Activated CD8-positive, alpha-beta T cell treated with anti-CD3 and anti-CD28 coated beads, Interleukin-2, amount 10 ng/mL, durations not matched to agents 7 days and 5 days (primary cell): ENCODE measurements around the gene PEAR1. TPM values are rescaled to one million over a fixed set of nuclear protein-coding genes. Genes with fewer than 3 reads are reported as not detected.

ENCODE experiments used
- ATAC-seq: fragments of 150-1000 bp; cut with Tn5 transposase; one replicate; pipeline ENCODE4 v1.10.0; 2021; ENCODE audit warnings: moderate library complexity
- CTCF ChIA-PET: fragments of 350-600 bp; sonication (Branson Sonifier 250); formaldehyde crosslinking; loops from one replicate; lab custom pipeline; 2021; ENCODE audit warnings: antibody characterized with exemption; lab: Charles Lee
- POLR2A ChIA-PET: fragments of 350-600 bp; sonication (Branson Sonifier 250); formaldehyde crosslinking; loops from one replicate; lab custom pipeline; 2021; ENCODE audit warnings: antibody characterized with exemption; lab: Charles Lee
- DNase-seq: peaks from one replicate; pipeline ENCODE4 v3.0.0-alpha.2; 2020
- H3K27ac Mint-ChIP-seq: one replicate; pipeline ENCODE4 v1.8.0; 2021; ENCODE audit warnings: mild to moderate bottlenecking, mixed read lengths
- H3K27me3 Mint-ChIP-seq: one replicate; pipeline ENCODE4 v1.8.0; 2021; ENCODE audit warnings: low read depth, mixed read lengths
- H3K36me3 Mint-ChIP-seq: one replicate; pipeline ENCODE4 v1.8.0; 2021; ENCODE audit warnings: low read depth, mixed read lengths
- H3K4me1 Mint-ChIP-seq: one replicate; pipeline ENCODE4 v1.8.0; 2021; ENCODE audit warnings: low read depth, mixed read lengths
- H3K4me3 Mint-ChIP-seq: one replicate; pipeline ENCODE4 v1.8.0; 2021; ENCODE audit warnings: mild to moderate bottlenecking, mixed read lengths
- H3K9me3 Mint-ChIP-seq: one replicate; pipeline ENCODE4 v1.8.0; 2022; ENCODE audit warnings: mixed read lengths; ENCODE audit not compliant: insufficient read depth
- total RNA-seq, 2 experiments: library from RNA; stranded (reverse); gene quantifications; one replicate each; pipeline ENCODE4 v1.2.3, GENCODE V29; 2021

Gene PEAR1
- total RNA-seq, 2 experiments from 2014 or later: 0.21 to 0.40 TPM

GRCh38 chr1:156910309-156910782 lies 16.8 kb downstream of the PEAR1 start:
- Mint-ChIP-seq H3K9me3 (no peaks in the 10 kb centered on the region), H3K4me1 (peaks cover 5% of the 10 kb centered on the region), H3K4me3 (no peak overlapping the region), H3K36me3 (no peaks in the 10 kb centered on the region), H3K27ac (no peak overlapping the region), H3K27me3 (peaks cover 3% of the 10 kb centered on the region)
- ATAC-seq (no peak), DNase-seq (peak; percentile 69)
- CTCF ChIA-PET: interaction anchor here (0.7 to 2.8 kb wide), 13 partner anchors 9 to 203 kb away, joined by 3 to 11 read pairs (median 4); partner anchors contain the start of gene MRPL24
- POLR2A ChIA-PET: no interaction called here

- ATAC-seq: no peak
- no peak overlapping the region for H3K27ac Mint-ChIP-seq
- no peak overlapping the region for H3K4me3 Mint-ChIP-seq
- H3K4me1 Mint-ChIP-seq: peaks cover 5% of the 10 kb centered on the region
- peaks cover 11% of the 10 kb centered on the region for H3K27me3 Mint-ChIP-seq
- CTCF ChIA-PET: interaction anchor here (0.9 to 2.1 kb wide), 10 partner anchors 8 to 250 kb away, joined by 3 to 5 read pairs (median 4); partner anchors contain the start of gene NTRK1
- no peaks in the 10 kb centered on the region for H3K36me3 Mint-ChIP-seq
- no peaks in the 10 kb centered on the region for H3K9me3 Mint-ChIP-seq
- no peak for DNase-seq
- POLR2A ChIA-PET: interaction anchor here (0.6 kb wide), 1 partner anchor 12 kb away, joined by 4 read pairs; no protein-coding TSS in a partner anchor
Observed at GRCh38 chr1:156911577-156912298, 18.2 kb downstream of the PEAR1 start.

DNA sequence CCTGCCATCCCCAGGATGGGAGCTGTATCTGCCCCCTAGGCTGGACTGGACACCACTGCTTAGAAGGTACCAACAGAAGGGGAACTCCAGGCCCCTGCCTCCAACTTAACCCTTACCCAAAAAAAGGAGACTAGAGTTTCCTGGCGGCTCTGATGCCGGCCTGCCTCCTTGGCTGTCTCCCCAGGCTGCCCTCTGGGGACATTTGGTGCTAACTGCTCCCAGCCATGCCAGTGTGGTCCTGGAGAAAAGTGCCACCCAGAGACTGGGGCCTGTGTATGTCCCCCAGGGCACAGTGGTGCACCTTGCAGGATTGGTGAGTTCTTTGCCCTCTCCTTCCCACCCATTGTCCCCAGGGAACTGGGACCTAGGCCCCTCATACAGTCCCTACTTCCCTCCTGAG lies 18.8 kb downstream of the PEAR1 start:
- H3K4me1 Mint-ChIP-seq: no peaks in the 10 kb centered on the region
- DNase-seq (no peak), ATAC-seq (no peak)
- no peak overlapping the region for H3K27ac Mint-ChIP-seq
- H3K27me3 Mint-ChIP-seq: peaks cover 14% of the 10 kb centered on the region
- no peaks in the 10 kb centered on the region for H3K9me3 Mint-ChIP-seq
- ChIA-PET POLR2A (interaction anchor here (0.6 kb wide), 1 partner anchor 11 kb away, joined by 4 read pairs; no protein-coding TSS in a partner anchor), CTCF (interaction anchor here (0.9 to 2.1 kb wide), 6 partner anchors 7 to 162 kb away, joined by 3 to 4 read pairs (median 4); partner anchors contain the start of gene NTRK1)
- no peaks in the 10 kb centered on the region for H3K36me3 Mint-ChIP-seq
- H3K4me3 Mint-ChIP-seq: no peak overlapping the region

GRCh38 chr1:156912861-156913808 lies 19.6 kb downstream of the PEAR1 start:
- POLR2A ChIA-PET: interaction anchor here (0.6 kb wide), 1 partner anchor 43 kb away, joined by 5 read pairs; no protein-coding TSS in a partner anchor
- H3K4me3 Mint-ChIP-seq: no peak overlapping the region
- H3K9me3 Mint-ChIP-seq: no peaks in the 10 kb centered on the region
- CTCF ChIA-PET: interaction anchor here (1.0 to 1.6 kb wide), 2 partner anchors 21 to 23 kb away, joined by 3 read pairs; no protein-coding TSS in a partner anchor
- H3K27me3 Mint-ChIP-seq: peaks cover 17% of the 10 kb centered on the region
- H3K36me3 Mint-ChIP-seq: no peaks in the 10 kb centered on the region
- DNase-seq (no peak), ATAC-seq (no peak)
- H3K27ac Mint-ChIP-seq: no peak overlapping the region
- no peaks in the 10 kb centered on the region for H3K4me1 Mint-ChIP-seq

- ChIA-PET POLR2A (interaction anchor here (0.6 kb wide), 1 partner anchor 42 kb away, joined by 5 read pairs; no protein-coding TSS in a partner anchor), CTCF (interaction anchor here (0.7 to 1.6 kb wide), 2 partner anchors 14 to 23 kb away, joined by 3 read pairs; no protein-coding TSS in a partner anchor)
- Mint-ChIP-seq H3K27me3 (peaks cover 23% of the 10 kb centered on the region), H3K36me3 (no peaks in the 10 kb centered on the region), H3K9me3 (no peaks in the 10 kb centered on the region), H3K4me1 (no peaks in the 10 kb centered on the region), H3K4me3 (no peak overlapping the region), H3K27ac (no peak overlapping the region)
- DNase-seq (no peak), ATAC-seq (no peak)
Observed at GRCh38 chr1:156913809-156914387, 20.4 kb downstream of the PEAR1 start.

DNA sequence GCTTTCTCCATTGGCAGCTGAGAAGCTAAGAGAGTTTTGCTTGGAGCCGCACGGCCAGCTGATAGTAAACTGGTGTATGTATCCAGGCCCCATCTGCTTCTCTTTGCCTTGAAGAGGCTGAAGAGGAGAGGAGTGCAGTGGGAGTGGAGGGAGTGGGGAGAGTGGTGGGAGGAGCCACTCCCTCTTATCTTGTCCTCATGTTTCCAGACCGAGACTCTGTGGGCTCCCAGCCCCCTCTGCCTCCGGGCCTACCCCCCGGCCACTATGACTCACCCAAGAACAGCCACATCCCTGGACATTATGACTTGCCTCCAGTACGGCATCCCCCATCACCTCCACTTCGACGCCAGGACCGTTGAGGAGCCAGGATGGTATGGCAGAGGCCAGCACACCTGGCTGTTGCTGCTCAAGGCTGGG lies 20.9 kb downstream of the PEAR1 start:
- Mint-ChIP-seq H3K4me3 (no peak overlapping the region), H3K36me3 (no peaks in the 10 kb centered on the region), H3K9me3 (no peaks in the 10 kb centered on the region), H3K27ac (no peak overlapping the region), H3K4me1 (no peaks in the 10 kb centered on the region), H3K27me3 (peaks cover 29% of the 10 kb centered on the region)
- CTCF ChIA-PET: interaction anchor here (0.7 to 1.6 kb wide), 2 partner anchors 14 to 24 kb away, joined by 3 read pairs; no protein-coding TSS in a partner anchor
- ATAC-seq (no peak), DNase-seq (no peak)
- POLR2A ChIA-PET: no interaction called here

DNA sequence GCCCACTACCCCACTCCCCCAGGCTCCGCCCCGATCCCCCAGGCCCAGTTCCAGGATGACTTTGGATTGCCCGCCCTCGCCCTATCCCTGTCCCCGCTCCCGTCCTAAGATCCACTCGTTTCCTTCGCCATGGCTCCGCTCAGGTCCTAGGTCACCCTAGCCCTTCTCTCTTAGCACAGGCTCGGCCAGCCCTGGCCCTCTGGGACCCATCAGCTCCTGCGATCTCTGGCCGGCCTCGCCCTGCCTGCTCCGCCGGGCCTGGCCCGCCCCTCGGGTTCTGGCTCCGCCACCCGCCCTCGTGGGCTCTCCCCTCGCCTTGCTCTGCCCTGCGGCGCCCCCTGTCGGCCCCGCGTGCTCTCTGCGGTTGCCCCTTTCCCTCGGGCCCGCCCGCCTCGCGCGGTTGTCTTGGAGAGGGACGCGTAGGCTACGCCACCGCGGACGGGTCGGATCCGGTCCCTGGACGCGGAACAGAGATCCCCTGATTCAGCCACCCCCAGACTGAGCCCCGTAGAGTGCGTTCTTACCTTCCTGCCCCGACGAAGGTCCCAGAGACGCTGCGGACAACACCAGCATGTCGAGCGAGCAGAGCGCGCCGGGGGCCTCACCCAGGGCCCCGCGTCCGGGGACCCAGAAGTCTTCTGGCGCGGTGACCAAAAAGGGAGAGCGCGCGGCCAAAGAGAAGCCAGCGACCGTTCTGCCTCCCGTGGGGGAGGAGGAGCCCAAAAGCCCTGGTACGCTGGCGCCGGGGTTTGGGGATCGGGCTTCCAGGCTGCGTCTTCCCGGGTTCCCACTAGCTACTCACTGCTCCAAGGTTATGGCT lies 26.9 kb downstream of the PEAR1 start, which contains the start of gene LRRC71:
LRRC71 (plus strand) TSS at position 400 of the 820 bp plus-strand sequence; CDS start at position 572, 172 bp downstream.
- Mint-ChIP-seq H3K27me3 (peaks cover 75% of the 10 kb centered on the region), H3K27ac (no peak within 1 kb of the TSS), H3K4me1 (peaks cover 10% of the 10 kb centered on the region), H3K4me3 (no peak within 1 kb of the TSS), H3K36me3 (no peaks in the 10 kb centered on the region), H3K9me3 (no peaks in the 10 kb centered on the region)
- ATAC-seq (peak; percentile 92), DNase-seq (peak; percentile 81)
- ChIA-PET POLR2A (no interaction called here), CTCF (interaction anchor here (0.8 to 1.4 kb wide), 6 partner anchors 8 to 61 kb away, joined by 3 to 5 read pairs (median 4); no protein-coding TSS in a partner anchor)

DNA sequence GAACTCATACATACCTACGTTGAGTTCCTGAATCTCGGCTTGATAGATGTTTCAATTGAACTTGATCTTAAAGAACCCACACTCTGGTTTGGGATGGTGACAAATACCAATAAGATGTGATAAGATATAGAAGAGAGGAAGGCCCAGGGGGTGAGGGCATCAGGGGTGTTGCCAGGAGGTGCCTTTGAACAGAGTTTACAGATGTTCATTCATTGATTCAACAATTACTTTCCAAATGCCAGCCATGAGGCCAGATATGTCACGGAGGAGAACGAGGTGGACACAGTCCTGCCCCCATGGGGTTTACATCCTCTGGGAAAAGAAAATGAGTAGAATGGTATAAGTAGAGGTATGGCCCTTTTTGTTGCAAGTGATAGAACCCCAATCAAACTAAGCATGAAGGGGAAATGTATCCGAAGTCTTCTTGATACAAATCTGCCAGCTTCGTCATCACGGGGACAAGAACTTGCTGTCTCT lies 27.6 kb downstream of the PEAR1 start:
- Mint-ChIP-seq H3K9me3 (no peaks in the 10 kb centered on the region), H3K27ac (no peak overlapping the region), H3K27me3 (peaks cover 76% of the 10 kb centered on the region), H3K36me3 (no peaks in the 10 kb centered on the region), H3K4me1 (peaks cover 14% of the 10 kb centered on the region), H3K4me3 (no peak overlapping the region)
- ChIA-PET POLR2A (no interaction called here), CTCF (interaction anchor here (0.8 to 2.6 kb wide), 6 partner anchors 9 to 535 kb away, joined by 3 to 11 read pairs (median 4); no protein-coding TSS in a partner anchor)
- no peak for DNase-seq
- no peak for ATAC-seq

DNA sequence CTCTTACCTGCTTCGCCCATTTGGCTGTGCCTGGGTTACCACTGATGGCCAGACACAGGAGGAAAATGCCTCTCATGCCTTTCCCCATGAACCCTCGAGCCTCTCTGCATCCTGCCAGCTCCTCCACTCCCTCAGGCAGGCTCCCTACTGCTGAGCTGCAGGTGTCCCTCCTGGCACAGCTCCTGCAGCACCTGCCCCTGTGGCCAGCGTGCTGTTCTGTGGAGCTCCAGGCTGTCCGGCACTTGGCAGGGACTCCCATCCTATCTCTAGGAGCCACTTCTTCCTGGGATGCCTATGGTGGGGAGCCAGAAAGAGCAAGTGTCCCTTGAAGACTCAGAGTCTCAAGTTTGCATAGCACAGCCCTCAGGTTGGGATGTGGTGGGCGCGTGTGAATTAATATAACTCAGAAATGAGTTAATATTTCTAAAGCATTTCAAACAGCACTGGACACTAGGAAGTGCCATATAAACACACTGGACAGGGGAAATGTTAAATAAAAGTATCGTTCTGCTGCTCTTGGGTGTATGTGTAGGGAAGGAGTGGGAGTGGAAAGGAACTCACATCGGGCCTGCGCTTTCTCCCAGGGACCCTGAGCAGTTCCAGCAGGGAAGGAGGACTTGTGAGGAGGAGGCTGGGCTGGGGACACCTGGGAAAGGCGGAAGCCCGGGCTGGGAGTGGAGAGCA lies 29.6 kb downstream of the PEAR1 start:
- ATAC-seq (no peak), DNase-seq (no peak)
- H3K36me3 Mint-ChIP-seq: no peaks in the 10 kb centered on the region
- CTCF ChIA-PET: interaction anchor here (1.4 to 8.1 kb wide), 3 partner anchors 13 to 196 kb away, joined by 4 to 93 read pairs (median 11); partner anchors contain the start of gene PEAR1
- peaks cover 81% of the 10 kb centered on the region for H3K27me3 Mint-ChIP-seq
- H3K4me1 Mint-ChIP-seq: peaks cover 33% of the 10 kb centered on the region
- H3K4me3 Mint-ChIP-seq: no peak overlapping the region
- no peak overlapping the region for H3K27ac Mint-ChIP-seq
- no peaks in the 10 kb centered on the region for H3K9me3 Mint-ChIP-seq
- POLR2A ChIA-PET: interaction anchor here (0.6 kb wide), 1 partner anchor 11 kb away, joined by 4 read pairs; no protein-coding TSS in a partner anchor
